ENCODE measurements around the gene MICU2. TPM values are rescaled to one million over a fixed set of nuclear protein-coding genes. Genes with fewer than 3 reads are reported as not detected.

Gene MICU2
- polyA plus RNA-seq, 1 donor from 2014 or later, result 223 TPM

DNA sequence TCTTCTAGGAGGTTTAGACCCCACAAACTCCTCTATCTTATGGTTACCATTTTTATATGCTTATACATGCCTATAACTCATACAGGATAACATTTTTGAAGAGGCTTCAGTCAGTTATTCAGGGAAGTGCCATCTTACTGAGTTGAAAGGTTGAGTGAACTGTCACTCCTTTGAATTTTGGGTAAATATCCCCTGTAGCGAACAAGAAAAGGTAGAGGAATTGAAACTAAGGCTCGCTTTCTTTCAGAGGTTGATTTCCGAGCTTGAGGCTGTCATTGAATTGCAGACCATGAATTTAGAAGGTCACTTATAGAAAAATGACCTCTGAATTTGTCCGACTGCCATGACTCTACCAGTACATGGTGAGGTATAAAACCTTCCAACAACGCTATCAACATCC is 35.1 kb downstream of the MICU2 start:
- Histone ChIP-seq H4K20me1 (ENCODE audit: insufficient read depth) (no peaks in the 10 kb centered on the region), H3K27me3 (ENCODE audit: insufficient read depth, low read depth, low read length) (no peaks in the 10 kb centered on the region), H3K36me3 (ENCODE audit: insufficient read depth, low read length) (no peaks in the 10 kb centered on the region), H3K9me3 (ENCODE audit: low read length) (no peaks in the 10 kb centered on the region), H3K4me3 (ENCODE audit: low read length) (no peak overlapping the region), H3F3A (ENCODE audit: insufficient read depth, low read length, poor library complexity, severe bottlenecking) (no peaks in the 10 kb centered on the region), H3K27ac (ENCODE audit: low read length) (peak overlapping the region; percentile 15), H2AFZ (ENCODE audit: low read depth, low read length) (no peak overlapping the region), H3K9me2 (ENCODE audit: insufficient read depth, low read length) (no peaks in the 10 kb centered on the region), H3K9ac (ENCODE audit: low read length) (no peak overlapping the region), H3K4me2 (ENCODE audit: low read length) (no peak overlapping the region), H3K79me2 (replicated peaks; ENCODE audit: insufficient read depth, low read length) (no peaks in the 10 kb centered on the region)
- no peak for TF ChIP-seq TAF1 (IDR thresholded peaks at IDR 0.05; ENCODE audit: low read depth)
- no peak for TF ChIP-seq EZH2 (IDR thresholded peaks at IDR 0.05; ENCODE audit: borderline replicate concordance, insufficient read depth, low read length, poor library complexity, severe bottlenecking)
- no peak for TF ChIP-seq SMC3 (conservative IDR thresholded peaks at IDR 0.05; ENCODE audit: poor library complexity)
- TF ChIP-seq MXI1 (conservative IDR thresholded peaks at IDR 0.05; ENCODE audit: poor library complexity, severe bottlenecking), result no peak
- TF ChIP-seq RAD21 (conservative IDR thresholded peaks at IDR 0.05), result no peak
- TF ChIP-seq POLR2AphosphoS5 (IDR thresholded peaks at IDR 0.05), result no peak
- TF ChIP-seq EP300 (conservative IDR thresholded peaks at IDR 0.05; ENCODE audit: poor library complexity, severe bottlenecking), result no peak
- TF ChIP-seq, protein P1, sequence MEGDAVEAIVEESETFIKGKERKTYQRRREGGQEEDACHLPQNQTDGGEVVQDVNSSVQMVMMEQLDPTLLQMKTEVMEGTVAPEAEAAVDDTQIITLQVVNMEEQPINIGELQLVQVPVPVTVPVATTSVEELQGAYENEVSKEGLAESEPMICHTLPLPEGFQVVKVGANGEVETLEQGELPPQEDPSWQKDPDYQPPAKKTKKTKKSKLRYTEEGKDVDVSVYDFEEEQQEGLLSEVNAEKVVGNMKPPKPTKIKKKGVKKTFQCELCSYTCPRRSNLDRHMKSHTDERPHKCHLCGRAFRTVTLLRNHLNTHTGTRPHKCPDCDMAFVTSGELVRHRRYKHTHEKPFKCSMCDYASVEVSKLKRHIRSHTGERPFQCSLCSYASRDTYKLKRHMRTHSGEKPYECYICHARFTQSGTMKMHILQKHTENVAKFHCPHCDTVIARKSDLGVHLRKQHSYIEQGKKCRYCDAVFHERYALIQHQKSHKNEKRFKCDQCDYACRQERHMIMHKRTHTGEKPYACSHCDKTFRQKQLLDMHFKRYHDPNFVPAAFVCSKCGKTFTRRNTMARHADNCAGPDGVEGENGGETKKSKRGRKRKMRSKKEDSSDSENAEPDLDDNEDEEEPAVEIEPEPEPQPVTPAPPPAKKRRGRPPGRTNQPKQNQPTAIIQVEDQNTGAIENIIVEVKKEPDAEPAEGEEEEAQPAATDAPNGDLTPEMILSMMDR (IDR thresholded peaks at IDR 0.05; ENCODE audit: poor library complexity, severe bottlenecking), result no peak
- TF ChIP-seq, protein P2, sequence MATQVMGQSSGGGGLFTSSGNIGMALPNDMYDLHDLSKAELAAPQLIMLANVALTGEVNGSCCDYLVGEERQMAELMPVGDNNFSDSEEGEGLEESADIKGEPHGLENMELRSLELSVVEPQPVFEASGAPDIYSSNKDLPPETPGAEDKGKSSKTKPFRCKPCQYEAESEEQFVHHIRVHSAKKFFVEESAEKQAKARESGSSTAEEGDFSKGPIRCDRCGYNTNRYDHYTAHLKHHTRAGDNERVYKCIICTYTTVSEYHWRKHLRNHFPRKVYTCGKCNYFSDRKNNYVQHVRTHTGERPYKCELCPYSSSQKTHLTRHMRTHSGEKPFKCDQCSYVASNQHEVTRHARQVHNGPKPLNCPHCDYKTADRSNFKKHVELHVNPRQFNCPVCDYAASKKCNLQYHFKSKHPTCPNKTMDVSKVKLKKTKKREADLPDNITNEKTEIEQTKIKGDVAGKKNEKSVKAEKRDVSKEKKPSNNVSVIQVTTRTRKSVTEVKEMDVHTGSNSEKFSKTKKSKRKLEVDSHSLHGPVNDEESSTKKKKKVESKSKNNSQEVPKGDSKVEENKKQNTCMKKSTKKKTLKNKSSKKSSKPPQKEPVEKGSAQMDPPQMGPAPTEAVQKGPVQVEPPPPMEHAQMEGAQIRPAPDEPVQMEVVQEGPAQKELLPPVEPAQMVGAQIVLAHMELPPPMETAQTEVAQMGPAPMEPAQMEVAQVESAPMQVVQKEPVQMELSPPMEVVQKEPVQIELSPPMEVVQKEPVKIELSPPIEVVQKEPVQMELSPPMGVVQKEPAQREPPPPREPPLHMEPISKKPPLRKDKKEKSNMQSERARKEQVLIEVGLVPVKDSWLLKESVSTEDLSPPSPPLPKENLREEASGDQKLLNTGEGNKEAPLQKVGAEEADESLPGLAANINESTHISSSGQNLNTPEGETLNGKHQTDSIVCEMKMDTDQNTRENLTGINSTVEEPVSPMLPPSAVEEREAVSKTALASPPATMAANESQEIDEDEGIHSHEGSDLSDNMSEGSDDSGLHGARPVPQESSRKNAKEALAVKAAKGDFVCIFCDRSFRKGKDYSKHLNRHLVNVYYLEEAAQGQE (IDR thresholded peaks at IDR 0.05; ENCODE audit: borderline replicate concordance), result no peak

DNA sequence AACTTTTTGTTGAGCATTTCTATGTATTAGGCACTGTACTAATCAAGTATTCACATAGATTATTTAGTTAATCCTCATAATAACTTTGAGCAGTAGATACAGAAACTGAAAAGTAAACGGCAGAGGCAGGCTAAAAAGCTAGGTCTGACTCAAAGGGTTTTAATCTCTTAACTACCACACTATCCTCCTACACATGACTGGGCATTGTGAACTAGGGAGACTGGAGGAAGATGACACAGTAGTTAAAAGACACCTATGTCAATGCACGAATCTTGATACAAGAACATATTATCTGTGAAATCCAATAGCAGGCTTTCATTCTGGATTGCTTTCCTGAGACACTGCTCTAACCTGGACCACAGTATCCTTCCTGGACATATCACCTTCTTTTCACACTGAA is 36.3 kb downstream of the MICU2 start:
- H3K9me2 ChIP-seq (ENCODE audit: insufficient read depth, low read length), result no peaks in the 10 kb centered on the region
- no peaks in the 10 kb centered on the region for H3K27me3 ChIP-seq (ENCODE audit: insufficient read depth, low read depth, low read length)
- H2AFZ ChIP-seq (ENCODE audit: low read depth, low read length), result no peak overlapping the region
- no peaks in the 10 kb centered on the region for H3K36me3 ChIP-seq (ENCODE audit: insufficient read depth, low read length)
- TF ChIP-seq TAF1 (IDR thresholded peaks at IDR 0.05; ENCODE audit: low read depth) (no peak), EZH2 (IDR thresholded peaks at IDR 0.05; ENCODE audit: borderline replicate concordance, insufficient read depth, low read length, poor library complexity, severe bottlenecking) (no peak), MXI1 (conservative IDR thresholded peaks at IDR 0.05; ENCODE audit: poor library complexity, severe bottlenecking) (no peak), POLR2AphosphoS5 (IDR thresholded peaks at IDR 0.05) (no peak), RAD21 (conservative IDR thresholded peaks at IDR 0.05) (no peak), EP300 (conservative IDR thresholded peaks at IDR 0.05; ENCODE audit: poor library complexity, severe bottlenecking) (no peak), SMC3 (conservative IDR thresholded peaks at IDR 0.05; ENCODE audit: poor library complexity) (no peak)
- TF ChIP-seq, protein P2 (IDR thresholded peaks at IDR 0.05; ENCODE audit: borderline replicate concordance), result no peak
- TF ChIP-seq, protein P1 (IDR thresholded peaks at IDR 0.05; ENCODE audit: poor library complexity, severe bottlenecking), result no peak
- no peaks in the 10 kb centered on the region for H4K20me1 ChIP-seq (ENCODE audit: insufficient read depth)
- H3K27ac ChIP-seq (ENCODE audit: low read length), result no peak overlapping the region
- no peak overlapping the region for H3K9ac ChIP-seq (ENCODE audit: low read length)
- no peaks in the 10 kb centered on the region for H3K79me2 ChIP-seq (replicated peaks; ENCODE audit: insufficient read depth, low read length)
- H3K4me2 ChIP-seq (ENCODE audit: low read length), result no peak overlapping the region
- no peak overlapping the region for H3K4me3 ChIP-seq (ENCODE audit: low read length)
- H3F3A ChIP-seq (ENCODE audit: insufficient read depth, low read length, poor library complexity, severe bottlenecking), result no peaks in the 10 kb centered on the region
- H3K9me3 ChIP-seq (ENCODE audit: low read length), result no peaks in the 10 kb centered on the region

Data from neural cell (in vitro differentiated cells).